A549 (cell line): ENCODE data around the gene FGF18.

Source experiments
- CBX8 ChIP-seq: fragments of 200-600 bp; sonication (generic); IDR thresholded peaks from 2 replicates; pipeline ENCODE4 v1.6.1; 2016
- CTCF ChIP-seq: fragments of >200 bp; sonication (Bioruptor Twin); formaldehyde crosslinking; IDR thresholded peaks from 3 replicates; pipeline ENCODE4 v1.5.1; 2016

GRCh38 chr5:171432583-171433351 is 13.3 kb downstream of the FGF18 start:
- TF ChIP-seq CTCF (no peak), CBX8 (no peak)
